HepG2 (cell line): Measurements from ENCODE around the gene FAM24A.
"Not testable (repeated sequence)": the region's sequence is repeated elsewhere in the genome, so short reads cannot be mapped to it uniquely, and the experiment has no call there.

Experiments
- ETV5 ChIP-seq: IDR thresholded peaks from 2 replicates; pipeline ENCODE4 v1.6.1; 2018; ENCODE audit warnings: missing biosample characterization, missing genetic modification reagents, inconsistent platforms, borderline replicate concordance
- TF ChIP-seq, protein P1 (sequence below): IDR thresholded peaks from 2 replicates; pipeline ENCODE4 v1.6.1; 2016; ENCODE audit warnings: missing compliant biosample characterization, missing genetic modification reagents, borderline replicate concordance

DNA sequence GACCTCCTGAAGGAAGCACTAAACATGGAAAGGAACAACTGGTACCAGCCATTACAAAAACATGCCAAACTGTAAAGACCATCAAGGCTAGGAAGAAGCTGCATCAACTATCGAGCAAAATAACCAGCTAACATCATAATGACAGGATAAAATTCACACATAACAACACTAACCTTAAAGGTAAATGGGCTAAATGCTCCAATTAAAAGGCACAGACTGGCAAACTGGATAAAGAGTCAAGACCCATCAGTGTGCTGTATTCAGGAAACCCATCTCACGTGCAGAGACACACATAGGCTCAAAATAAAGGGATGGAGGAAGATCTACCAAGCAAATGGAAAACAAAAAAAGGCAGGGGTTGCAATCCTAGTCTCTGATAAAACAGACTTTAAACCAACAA lies 41.6 kb upstream of the FAM24A start:
- TF ChIP-seq ETV5, result not testable (repeated sequence)
- TF ChIP-seq, protein P1, sequence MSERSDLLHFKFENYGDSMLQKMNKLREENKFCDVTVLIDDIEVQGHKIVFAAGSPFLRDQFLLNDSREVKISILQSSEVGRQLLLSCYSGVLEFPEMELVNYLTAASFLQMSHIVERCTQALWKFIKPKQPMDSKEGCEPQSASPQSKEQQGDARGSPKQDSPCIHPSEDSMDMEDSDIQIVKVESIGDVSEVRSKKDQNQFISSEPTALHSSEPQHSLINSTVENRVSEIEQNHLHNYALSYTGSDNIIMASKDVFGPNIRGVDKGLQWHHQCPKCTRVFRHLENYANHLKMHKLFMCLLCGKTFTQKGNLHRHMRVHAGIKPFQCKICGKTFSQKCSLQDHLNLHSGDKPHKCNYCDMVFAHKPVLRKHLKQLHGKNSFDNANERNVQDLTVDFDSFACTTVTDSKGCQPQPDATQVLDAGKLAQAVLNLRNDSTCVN (CRISPR knock-in tag), result not testable (repeated sequence)
